ENCODE results near the gene ATP8A2. TPM values are rescaled to one million over a fixed set of nuclear protein-coding genes. Genes with fewer than 3 reads are reported as not detected.

ATP8A2 gene
- total RNA-seq, 2 donors from 2014 or later = 1.6 to 2.9 TPM

- H3K27me3 Mint-ChIP-seq (ENCODE audit: insufficient read depth) = no peaks in the 10 kb centered on the region
- no peak overlapping the region for H3K4me3 Mint-ChIP-seq
- Histone ChIP-seq H3K4me1 (ENCODE audit: control insufficient read depth, insufficient read depth, low read length) (peaks cover 19% of the 10 kb centered on the region), H3K9me3 (ENCODE audit: control insufficient read depth, low read length) (no peaks in the 10 kb centered on the region), H3K27ac (ENCODE audit: low read depth, low read length) (no peak overlapping the region), H3K9ac (ENCODE audit: extremely low read depth, low read length, poor library complexity, severe bottlenecking) (no peak overlapping the region), H3K27me3 (ENCODE audit: control insufficient read depth, insufficient read depth, low read length, poor library complexity, severe bottlenecking) (no peaks in the 10 kb centered on the region), H3K4me3 (ENCODE audit: low read length) (no peak overlapping the region), H3K36me3 (ENCODE audit: control insufficient read depth, insufficient read depth, low read length) (no peaks in the 10 kb centered on the region)
- H3K4me1 Mint-ChIP-seq = peaks cover 59% of the 10 kb centered on the region
- 88% methylated on average over 4 of the region's 4 CpGs; no CpG with 5 or more reads in 1 of the 2 experiments for WGBS, 2 experiments (ENCODE audit: insufficient coverage in 1 of 2, insufficient read length in 1 of 2)
- H3K27ac Mint-ChIP-seq = no peak overlapping the region
- H3K9me3 Mint-ChIP-seq = no peaks in the 10 kb centered on the region
- no peaks in the 10 kb centered on the region for H3K36me3 Mint-ChIP-seq (ENCODE audit: low read depth)
- TF ChIP-seq CTCF (conservative IDR thresholded peaks at IDR 0.05) = no peak
- DNase-seq = peak; percentile 38
Observed at GRCh38 chr13:25885418-25885817, 513.6 kb downstream of the ATP8A2 start.

GRCh38 chr13:25886438-25887214 is 514.9 kb downstream of the ATP8A2 start:
- no peak overlapping the region for H3K4me3 Mint-ChIP-seq
- peaks cover 50% of the 10 kb centered on the region for H3K4me1 Mint-ChIP-seq
- TF ChIP-seq CTCF (conservative IDR thresholded peaks at IDR 0.05) = no peak
- Histone ChIP-seq H3K9ac (ENCODE audit: extremely low read depth, low read length, poor library complexity, severe bottlenecking) (no peak overlapping the region), H3K9me3 (ENCODE audit: control insufficient read depth, low read length) (no peaks in the 10 kb centered on the region), H3K4me1 (ENCODE audit: control insufficient read depth, insufficient read depth, low read length) (peaks cover 15% of the 10 kb centered on the region), H3K36me3 (ENCODE audit: control insufficient read depth, insufficient read depth, low read length) (no peaks in the 10 kb centered on the region), H3K4me3 (ENCODE audit: low read length) (no peak overlapping the region), H3K27me3 (ENCODE audit: control insufficient read depth, insufficient read depth, low read length, poor library complexity, severe bottlenecking) (no peaks in the 10 kb centered on the region), H3K27ac (ENCODE audit: low read depth, low read length) (no peak overlapping the region)
- H3K27ac Mint-ChIP-seq = no peak overlapping the region
- H3K27me3 Mint-ChIP-seq (ENCODE audit: insufficient read depth) = no peaks in the 10 kb centered on the region
- peak; percentile 41 for DNase-seq
- no peaks in the 10 kb centered on the region for H3K9me3 Mint-ChIP-seq
- no peaks in the 10 kb centered on the region for H3K36me3 Mint-ChIP-seq (ENCODE audit: low read depth)
- 89 to 94% methylated on average over 11 to 14 of the region's 14 CpGs for WGBS, 2 experiments (ENCODE audit: insufficient coverage in 1 of 2, insufficient read length in 1 of 2)

- Histone ChIP-seq H3K4me3 (ENCODE audit: low read length) (no peak overlapping the region), H3K9me3 (ENCODE audit: control insufficient read depth, low read length) (no peaks in the 10 kb centered on the region), H3K27me3 (ENCODE audit: control insufficient read depth, insufficient read depth, low read length, poor library complexity, severe bottlenecking) (no peaks in the 10 kb centered on the region), H3K27ac (ENCODE audit: low read depth, low read length) (no peak overlapping the region), H3K9ac (ENCODE audit: extremely low read depth, low read length, poor library complexity, severe bottlenecking) (no peak overlapping the region), H3K4me1 (ENCODE audit: control insufficient read depth, insufficient read depth, low read length) (peaks cover 6% of the 10 kb centered on the region), H3K36me3 (ENCODE audit: control insufficient read depth, insufficient read depth, low read length) (no peaks in the 10 kb centered on the region)
- TF ChIP-seq CTCF (conservative IDR thresholded peaks at IDR 0.05) = no peak
- DNase-seq = no peak
- 93% methylated on average over 4 to 7 of the region's 8 CpGs for WGBS, 2 experiments (ENCODE audit: insufficient coverage in 1 of 2, insufficient read length in 1 of 2)
- Mint-ChIP-seq H3K27me3 (ENCODE audit: insufficient read depth) (no peaks in the 10 kb centered on the region), H3K27ac (no peak overlapping the region), H3K36me3 (ENCODE audit: low read depth) (no peaks in the 10 kb centered on the region), H3K9me3 (peaks cover 6% of the 10 kb centered on the region), H3K4me1 (peaks cover 35% of the 10 kb centered on the region), H3K4me3 (no peak overlapping the region)
Observed at GRCh38 chr13:25887962-25888655, 516.3 kb downstream of the ATP8A2 start.

All from endodermal cell (in vitro differentiated cells).